Liver (tissue), 9 donors: ENCODE data around the gene CPNE4. TPM values are rescaled to one million over a fixed set of nuclear protein-coding genes. Genes with fewer than 3 reads are reported as not detected.

ENCODE experiments used
- DNase-seq: peaks from one replicate; pipeline ENCODE4 v3.0.0-alpha.2; 2017; ENCODE audit warnings: low spot score
- H3K27ac ChIP-seq, 2 donors: one replicate each; pipeline ENCODE4 v1.7.0; 2013; ENCODE audit warnings: inconsistent platforms in 2 of 2, low read length in 2 of 2, control low read depth in 1 of 2, low read depth in 1 of 2, mild to moderate bottlenecking in 1 of 2
- H3K27me3 ChIP-seq, 4 donors: one replicate each; pipeline versions ENCODE4 v1.6.1 to v1.7.0; 2013; ENCODE audit warnings: low read length in 3 of 4, inconsistent platforms in 1 of 4, mild to moderate bottlenecking in 1 of 4, moderate library complexity in 1 of 4; ENCODE audit not compliant: control insufficient read depth in 4 of 4, insufficient read depth in 4 of 4
- H3K36me3 ChIP-seq, 4 donors: one replicate each; pipeline versions ENCODE4 v1.6.1 to v1.7.0; 2013; ENCODE audit warnings: low read length in 3 of 4, mild to moderate bottlenecking in 3 of 4, low read depth in 1 of 4, moderate library complexity in 1 of 4; ENCODE audit not compliant: control insufficient read depth in 4 of 4, insufficient read depth in 3 of 4
- H3K4me1 ChIP-seq, 4 donors: one replicate each; pipeline versions ENCODE4 v1.6.1 to v1.7.0; 2013; ENCODE audit warnings: low read length in 3 of 4, mild to moderate bottlenecking in 3 of 4, moderate library complexity in 1 of 4; ENCODE audit not compliant: control insufficient read depth in 4 of 4, insufficient read depth in 4 of 4
- H3K4me3 ChIP-seq, 3 donors: one replicate each; pipeline versions ENCODE4 v1.6.1 to v1.7.0; 2013; ENCODE audit warnings: low read length in 3 of 3, control low read depth in 1 of 3, low read depth in 1 of 3, mild to moderate bottlenecking in 1 of 3
- H3K9ac ChIP-seq, 2 donors: one replicate each; pipeline ENCODE4 v1.7.0; 2013; ENCODE audit warnings: low read length in 2 of 2, mild to moderate bottlenecking in 2 of 2, moderate library complexity in 2 of 2, control low read depth in 1 of 2, low read depth in 1 of 2
- H3K9me3 ChIP-seq, 4 donors: one replicate each; pipeline versions ENCODE4 v1.6.1 to v1.7.0; 2013; ENCODE audit warnings: low read length in 3 of 4; ENCODE audit not compliant: control insufficient read depth in 4 of 4
- ATF3 ChIP-seq: IDR thresholded peaks from 2 replicates; pipeline ENCODE4 v1.6.1; 2016; ENCODE audit warnings: antibody characterized with exemption
- FOXA1 ChIP-seq: IDR thresholded peaks from 2 replicates; pipeline ENCODE4 v1.6.1; 2016; ENCODE audit warnings: antibody characterized with exemption
- HNF4A ChIP-seq, 2 donors: conservative IDR thresholded peaks; 2 replicates each; pipeline ENCODE4 v1.6.1; 2016; ENCODE audit warnings: antibody characterized with exemption in 2 of 2, mild to moderate bottlenecking in 2 of 2
- MAX ChIP-seq: IDR thresholded peaks from 2 replicates; pipeline ENCODE4 v1.6.1; 2016; ENCODE audit warnings: antibody characterized with exemption
- NR2F2 ChIP-seq: IDR thresholded peaks from 2 replicates; pipeline ENCODE4 v1.6.1; 2016; ENCODE audit warnings: antibody characterized with exemption
- RAD21 ChIP-seq, 2 donors: IDR thresholded peaks; 2 replicates each; pipeline ENCODE4 v1.6.1; 2016; ENCODE audit warnings: antibody characterized with exemption in 2 of 2, mild to moderate bottlenecking in 2 of 2
- RXRA ChIP-seq, 2 donors: IDR thresholded peaks; 2 replicates each; pipeline ENCODE4 v1.6.1; 2017 to 2018; ENCODE audit warnings: antibody characterized with exemption in 2 of 2, mild to moderate bottlenecking in 1 of 2
- YY1 ChIP-seq: IDR thresholded peaks from 2 replicates; pipeline ENCODE4 v1.6.1; 2016; ENCODE audit warnings: antibody characterized with exemption, mild to moderate bottlenecking
- ZBTB33 ChIP-seq: IDR thresholded peaks from 2 replicates; pipeline ENCODE4 v1.6.1; 2016; ENCODE audit warnings: antibody characterized with exemption
- WGBS: extraction: QIAGEN DNeasy Blood & Tissue Kit; methylation state at CpG from one replicate; pipeline ENCODE4 v1.1.7; 2013; 5-methylcytosine and 5-hydroxymethylcytosine counted together
- polyA plus RNA-seq, 2 donors: library from polyadenylated mRNA; stranded (reverse) in 1 of 2; unstranded in 1 of 2; fragments of 200-250 nt in 1 of 2; fragments of >200 nt in 1 of 2; fragmentation: Nextera tagmentation in 1 of 2; extraction: Ambion mirVana in 1 of 2; gene quantifications; one replicate each; pipeline versions ENCODE4 v1.2.1 to v1.2.3, GENCODE V29; 2013 to 2015
- total RNA-seq, 2 donors: library from RNA; depleted of rRNA; stranded (reverse); fragments of >200 nt; gene quantifications; one replicate each; pipeline ENCODE4 v1.2.3, GENCODE V29; 2014
- TF ChIP-seq, protein P1 (sequence below): IDR thresholded peaks from 2 replicates; pipeline ENCODE4 v1.6.1; 2016; ENCODE audit warnings: antibody characterized with exemption, mild to moderate bottlenecking
- donor health status: healthy.
- donor health status: healthy.
- donor health status: healthy.
- donor health status: healthy.
- donor health status: healthy.

CPNE4 gene
- total and polyA plus RNA-seq, 4 donors, result under 0.01 to 0.03 TPM; not detected in 2

GRCh38 chr3:132016061-132017041 lies 18.5 kb downstream of the CPNE4 start:
- TF ChIP-seq YY1 (no peak), NR2F2 (no peak), ATF3 (no peak), RXRA (IDR thresholded peaks at IDR 0.05) (no peak)
- H3K9me3 ChIP-seq, result no peaks in the 10 kb centered on the region
- H3K27ac ChIP-seq, result no peak overlapping the region
- peaks cover 0 to 12% (median 2%) of the 10 kb centered on the region in 4 donors for H3K27me3 ChIP-seq
- no peaks in the 10 kb centered on the region for H3K4me1 ChIP-seq
- no peaks in the 10 kb centered on the region for H3K36me3 ChIP-seq
- no peak for DNase-seq
- H3K9ac ChIP-seq, result no peak overlapping the region
- no peak overlapping the region for H3K4me3 ChIP-seq
- WGBS, result 64% methylated on average over 7 of the region's 7 CpGs

DNA sequence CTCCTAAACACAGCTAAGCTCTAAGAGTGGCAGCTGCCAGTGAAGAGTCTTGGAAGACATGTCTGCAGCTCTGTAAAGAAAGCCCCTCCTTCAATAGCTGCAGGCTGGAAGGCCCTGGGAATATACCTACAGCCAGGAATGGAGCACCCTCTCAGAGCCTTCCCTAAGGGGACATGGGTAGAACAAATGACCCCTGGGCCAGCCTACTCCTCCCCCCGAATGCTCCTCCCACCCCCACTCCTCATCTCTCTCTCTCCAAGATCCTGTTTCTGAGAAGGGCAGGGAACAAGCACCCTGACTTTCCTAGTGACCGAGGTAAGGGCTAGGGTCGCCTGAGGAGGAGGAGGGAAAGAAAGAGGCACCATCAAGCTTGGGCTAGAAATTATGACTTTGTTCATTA lies 20.7 kb downstream of the CPNE4 start:
- no peaks in the 10 kb centered on the region for H3K4me1 ChIP-seq
- no peak overlapping the region for H3K27ac ChIP-seq
- no peak overlapping the region for H3K9ac ChIP-seq
- H3K27me3 ChIP-seq, result peaks cover 0 to 12% (median 2%) of the 10 kb centered on the region in 4 donors
- H3K36me3 ChIP-seq, result no peaks in the 10 kb centered on the region
- H3K9me3 ChIP-seq, result no peaks in the 10 kb centered on the region
- no peak overlapping the region for H3K4me3 ChIP-seq
- TF ChIP-seq FOXA1 (no peak), RAD21 (IDR thresholded peaks at IDR 0.05) (no peak), RXRA (IDR thresholded peaks at IDR 0.05) (no peak), HNF4A (conservative IDR thresholded peaks at IDR 0.05) (no peak)
- TF ChIP-seq, protein P1, sequence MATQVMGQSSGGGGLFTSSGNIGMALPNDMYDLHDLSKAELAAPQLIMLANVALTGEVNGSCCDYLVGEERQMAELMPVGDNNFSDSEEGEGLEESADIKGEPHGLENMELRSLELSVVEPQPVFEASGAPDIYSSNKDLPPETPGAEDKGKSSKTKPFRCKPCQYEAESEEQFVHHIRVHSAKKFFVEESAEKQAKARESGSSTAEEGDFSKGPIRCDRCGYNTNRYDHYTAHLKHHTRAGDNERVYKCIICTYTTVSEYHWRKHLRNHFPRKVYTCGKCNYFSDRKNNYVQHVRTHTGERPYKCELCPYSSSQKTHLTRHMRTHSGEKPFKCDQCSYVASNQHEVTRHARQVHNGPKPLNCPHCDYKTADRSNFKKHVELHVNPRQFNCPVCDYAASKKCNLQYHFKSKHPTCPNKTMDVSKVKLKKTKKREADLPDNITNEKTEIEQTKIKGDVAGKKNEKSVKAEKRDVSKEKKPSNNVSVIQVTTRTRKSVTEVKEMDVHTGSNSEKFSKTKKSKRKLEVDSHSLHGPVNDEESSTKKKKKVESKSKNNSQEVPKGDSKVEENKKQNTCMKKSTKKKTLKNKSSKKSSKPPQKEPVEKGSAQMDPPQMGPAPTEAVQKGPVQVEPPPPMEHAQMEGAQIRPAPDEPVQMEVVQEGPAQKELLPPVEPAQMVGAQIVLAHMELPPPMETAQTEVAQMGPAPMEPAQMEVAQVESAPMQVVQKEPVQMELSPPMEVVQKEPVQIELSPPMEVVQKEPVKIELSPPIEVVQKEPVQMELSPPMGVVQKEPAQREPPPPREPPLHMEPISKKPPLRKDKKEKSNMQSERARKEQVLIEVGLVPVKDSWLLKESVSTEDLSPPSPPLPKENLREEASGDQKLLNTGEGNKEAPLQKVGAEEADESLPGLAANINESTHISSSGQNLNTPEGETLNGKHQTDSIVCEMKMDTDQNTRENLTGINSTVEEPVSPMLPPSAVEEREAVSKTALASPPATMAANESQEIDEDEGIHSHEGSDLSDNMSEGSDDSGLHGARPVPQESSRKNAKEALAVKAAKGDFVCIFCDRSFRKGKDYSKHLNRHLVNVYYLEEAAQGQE, result no peak
- DNase-seq, result no peak
- 72% methylated on average over 3 of the region's 3 CpGs for WGBS

GRCh38 chr3:132009241-132009640 lies 25.6 kb downstream of the CPNE4 start:
- Histone ChIP-seq H3K4me1 (no peaks in the 10 kb centered on the region), H3K27me3 (no peaks in the 10 kb centered on the region), H3K9ac (no peak overlapping the region), H3K4me3 (no peak overlapping the region), H3K36me3 (no peaks in the 10 kb centered on the region), H3K27ac (no peak overlapping the region), H3K9me3 (no peaks in the 10 kb centered on the region)
- DNase-seq, result no peak
- TF ChIP-seq YY1, result no peak
- TF ChIP-seq ZBTB33, result no peak
- TF ChIP-seq MAX, result no peak
